ENCODE results near the gene FOLR2. TPM values are rescaled to one million over a fixed set of nuclear protein-coding genes. Genes with fewer than 3 reads are reported as not detected.

The FOLR2 gene
- total RNA-seq, 4 donors from 2014 or later = 6.4 to 16.1 (median 8.6) TPM; not detected in 1

DNA sequence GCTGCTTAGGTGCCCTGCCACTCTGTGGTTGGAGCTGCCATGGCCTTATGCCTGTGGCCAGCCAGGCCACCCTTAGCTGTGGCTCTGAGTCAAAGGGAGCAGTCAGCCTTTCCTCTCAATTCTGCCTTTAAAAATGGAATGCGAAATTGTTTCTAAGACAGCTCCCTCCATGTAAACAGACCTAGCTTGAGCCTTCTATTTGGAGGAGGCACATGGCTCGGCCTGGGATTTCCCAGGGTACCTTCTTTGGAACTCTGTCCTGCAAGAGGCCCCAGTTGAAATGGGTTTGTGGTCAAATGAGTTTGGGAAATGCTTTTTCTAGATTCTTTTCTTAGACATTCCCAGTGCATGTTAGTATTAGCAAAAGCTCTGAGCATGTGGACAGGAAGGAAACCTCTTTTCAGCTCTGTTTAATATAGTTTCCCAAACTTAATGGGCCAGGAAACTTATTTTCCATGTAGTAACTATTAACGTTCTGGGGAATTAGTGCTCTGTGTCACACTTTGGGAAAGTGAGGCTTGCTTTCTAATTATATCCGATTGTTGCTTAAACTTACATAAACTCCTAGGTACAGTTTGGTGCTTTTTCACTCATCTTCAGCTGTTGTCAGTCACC is 19.6 kb downstream of the FOLR2 start:
- WGBS, 2 donors (ENCODE audit: low coverage in 1 of 2) = 62 to 63% methylated on average over 2 to 4 of the region's 4 CpGs
- Histone ChIP-seq H3K27ac (peak overlapping the region in 3 of 4 donors; percentile 15 to 34 (median 15)), H3K4me3 (no peak overlapping the region), H3K27me3 (peaks cover 13% of the 10 kb centered on the region), H3K4me1 (peaks cover 8 to 44% (median 40%) of the 10 kb centered on the region in 4 donors), H3K9me3 (no peaks in the 10 kb centered on the region), H3K36me3 (peaks cover 0 to 44% (median 12%) of the 10 kb centered on the region in 4 donors)
- no peak for DNase-seq
- in situ Hi-C loops (cut with MboI; ENCODE audit: low pct_ligation_motif_present in 1 of 4, low pct_unique_long_range_greater_than_20kb in 1 of 4, low sequenced_read_pairs in 3 of 4) = no loop called here
- TF ChIP-seq POLR2A (IDR thresholded peaks at IDR 0.05) = no peak
- no peak for TF ChIP-seq EP300 (IDR thresholded peaks at IDR 0.05; ENCODE audit: low read depth)
- no peak for TF ChIP-seq POLR2AphosphoS5 (IDR thresholded peaks at IDR 0.05)
- TF ChIP-seq, protein P1, sequence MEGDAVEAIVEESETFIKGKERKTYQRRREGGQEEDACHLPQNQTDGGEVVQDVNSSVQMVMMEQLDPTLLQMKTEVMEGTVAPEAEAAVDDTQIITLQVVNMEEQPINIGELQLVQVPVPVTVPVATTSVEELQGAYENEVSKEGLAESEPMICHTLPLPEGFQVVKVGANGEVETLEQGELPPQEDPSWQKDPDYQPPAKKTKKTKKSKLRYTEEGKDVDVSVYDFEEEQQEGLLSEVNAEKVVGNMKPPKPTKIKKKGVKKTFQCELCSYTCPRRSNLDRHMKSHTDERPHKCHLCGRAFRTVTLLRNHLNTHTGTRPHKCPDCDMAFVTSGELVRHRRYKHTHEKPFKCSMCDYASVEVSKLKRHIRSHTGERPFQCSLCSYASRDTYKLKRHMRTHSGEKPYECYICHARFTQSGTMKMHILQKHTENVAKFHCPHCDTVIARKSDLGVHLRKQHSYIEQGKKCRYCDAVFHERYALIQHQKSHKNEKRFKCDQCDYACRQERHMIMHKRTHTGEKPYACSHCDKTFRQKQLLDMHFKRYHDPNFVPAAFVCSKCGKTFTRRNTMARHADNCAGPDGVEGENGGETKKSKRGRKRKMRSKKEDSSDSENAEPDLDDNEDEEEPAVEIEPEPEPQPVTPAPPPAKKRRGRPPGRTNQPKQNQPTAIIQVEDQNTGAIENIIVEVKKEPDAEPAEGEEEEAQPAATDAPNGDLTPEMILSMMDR (IDR thresholded peaks at IDR 0.05) = no peak
- intact Hi-C loops (cut with DNase I; ENCODE audit: low total_unique reads) = no loop called here

DNA sequence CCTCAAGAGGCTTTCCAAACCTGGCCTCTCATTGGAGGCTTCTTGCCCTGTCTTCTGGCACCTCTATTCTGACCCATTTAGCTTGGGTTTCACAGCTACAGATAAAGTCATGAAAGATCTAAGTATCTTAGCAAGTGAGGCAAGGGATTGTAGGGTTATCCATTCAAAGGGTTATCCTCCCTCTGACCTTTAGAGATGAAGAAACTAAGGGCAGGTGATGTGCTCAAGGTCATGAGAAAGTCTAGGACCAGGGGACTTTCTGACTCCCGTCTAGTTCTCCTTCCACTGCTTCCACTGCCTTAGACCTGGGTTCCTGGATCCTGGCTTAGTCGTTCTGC is 20.1 kb downstream of the FOLR2 start:
- no peaks in the 10 kb centered on the region for H3K9me3 ChIP-seq
- no peak overlapping the region for H3K4me3 ChIP-seq
- H3K4me1 ChIP-seq = peaks cover 8 to 44% (median 40%) of the 10 kb centered on the region in 4 donors
- peak overlapping the region in 2 of 4 donors; percentile 15 to 67 for H3K27ac ChIP-seq
- 82% methylated on average over 2 of the region's 2 CpGs; no CpG with 5 or more reads in 1 of the 2 donors for WGBS, 2 donors (ENCODE audit: low coverage in 1 of 2)
- H3K36me3 ChIP-seq = peaks cover 0 to 39% (median 9%) of the 10 kb centered on the region in 4 donors
- H3K27me3 ChIP-seq = peaks cover 19% of the 10 kb centered on the region
- intact Hi-C loops (cut with DNase I; ENCODE audit: low total_unique reads) (no loop called here), in situ Hi-C loops (cut with MboI; ENCODE audit: low pct_ligation_motif_present in 1 of 4, low pct_unique_long_range_greater_than_20kb in 1 of 4, low sequenced_read_pairs in 3 of 4) (no loop called here)
- no peak for DNase-seq
- TF ChIP-seq POLR2A (IDR thresholded peaks at IDR 0.05) = no peak
- TF ChIP-seq EP300 (IDR thresholded peaks at IDR 0.05; ENCODE audit: low read depth) = no peak
- no peak for TF ChIP-seq POLR2AphosphoS5 (IDR thresholded peaks at IDR 0.05)
- TF ChIP-seq, protein P1 (IDR thresholded peaks at IDR 0.05) = no peak

- DNase-seq = no peak
- H3K4me3 ChIP-seq = no peak overlapping the region
- 85% methylated on average over 15 of the region's 22 CpGs; no CpG with 5 or more reads in 1 of the 2 donors for WGBS, 2 donors (ENCODE audit: low coverage in 1 of 2)
- TF ChIP-seq, protein P1 (IDR thresholded peaks at IDR 0.05) = no peak
- no peak for TF ChIP-seq POLR2A (IDR thresholded peaks at IDR 0.05)
- no peak for TF ChIP-seq EP300 (IDR thresholded peaks at IDR 0.05; ENCODE audit: low read depth)
- TF ChIP-seq POLR2AphosphoS5 (IDR thresholded peaks at IDR 0.05) = no peak
- intact Hi-C loops (cut with DNase I; ENCODE audit: low total_unique reads) (no loop called here), in situ Hi-C loops (cut with MboI; ENCODE audit: low pct_ligation_motif_present in 1 of 4, low pct_unique_long_range_greater_than_20kb in 1 of 4, low sequenced_read_pairs in 3 of 4) (no loop called here)
- H3K27me3 ChIP-seq = peaks cover 24% of the 10 kb centered on the region
- H3K9me3 ChIP-seq = no peaks in the 10 kb centered on the region
- peaks cover 0 to 35% (median 7%) of the 10 kb centered on the region in 4 donors for H3K36me3 ChIP-seq
- peak overlapping the region in 3 of 4 donors; percentile 20 to 67 (median 63) for H3K27ac ChIP-seq
- H3K4me1 ChIP-seq = peaks cover 8 to 44% (median 40%) of the 10 kb centered on the region in 4 donors
Measured at GRCh38 chr11:72237112-72237931, 20.7 kb downstream of the FOLR2 start.

GRCh38 chr11:72238040-72238450 is 21.5 kb downstream of the FOLR2 start:
- Histone ChIP-seq H3K27me3 (peaks cover 32% of the 10 kb centered on the region), H3K9me3 (no peaks in the 10 kb centered on the region), H3K27ac (peak overlapping the region in 3 of 4 donors; percentile 20 to 67 (median 63)), H3K36me3 (peaks cover 0 to 30% (median 7%) of the 10 kb centered on the region in 4 donors), H3K4me3 (no peak overlapping the region), H3K4me1 (peaks cover 8 to 44% (median 40%) of the 10 kb centered on the region in 4 donors)
- intact Hi-C loops (cut with DNase I; ENCODE audit: low total_unique reads) (no loop called here), in situ Hi-C loops (cut with MboI; ENCODE audit: low pct_ligation_motif_present in 1 of 4, low pct_unique_long_range_greater_than_20kb in 1 of 4, low sequenced_read_pairs in 3 of 4) (no loop called here)
- TF ChIP-seq EP300 (IDR thresholded peaks at IDR 0.05; ENCODE audit: low read depth) = no peak
- TF ChIP-seq, protein P1 (IDR thresholded peaks at IDR 0.05) = peak; percentile 76 to 85 (median 79)
- 22% methylated on average over 8 of the region's 16 CpGs; no CpG with 5 or more reads in 1 of the 2 donors for whole genome bisulfite sequencing, 2 donors (ENCODE audit: low coverage in 1 of 2)
- peak; percentile 69 for DNase-seq
